Endothelial cell of umbilical vein (primary cell): ENCODE results near the gene PEX10. TPM values are rescaled to one million over a fixed set of nuclear protein-coding genes. Genes with fewer than 3 reads are reported as not detected.

Experiments used
- BruUV-seq: library from RNA; stranded (reverse); fragments of 400-500 nt; replicated peaks from 2 replicates; lab custom pipeline; 2021; lab: Mats Ljungman, UMichigan
- CTCF ChIA-PET: fragments of 300-600, 350-600 bp; sonication (Branson Sonifier 250); formaldehyde crosslinking; loops from one replicate; lab custom pipeline; 2021; ENCODE audit warnings: antibody characterized with exemption, inconsistent platforms; lab: Charles Lee
- POLR2A ChIA-PET: fragments of 300-600, 350-600 bp; sonication (Branson Sonifier 250); formaldehyde crosslinking; loops from one replicate; lab custom pipeline; 2021; ENCODE audit warnings: antibody characterized with exemption, inconsistent platforms; lab: Charles Lee
- DNase-seq: peaks from one replicate; pipeline ENCODE4 v3.0.0-alpha.2; 2011; ENCODE audit warnings: low read depth, low spot score
- FAIRE-seq: peaks from 2 replicates; lab custom pipeline; 2011; peaks lifted over from hg19 to GRCh38; lab: Jason Lieb, UNC
- H2AFZ ChIP-seq: 2 replicates; pipeline ENCODE4 v1.6.0; 2012; ENCODE audit warnings: low read depth, low read length, control low read depth, inconsistent platforms
- H3K27ac ChIP-seq: 2 replicates; pipeline ENCODE4 v1.5.1; 2011; ENCODE audit warnings: low read depth, mild to moderate bottlenecking, control low read depth, low read length, moderate library complexity; ENCODE audit not compliant: insufficient read depth
- H3K27me3 ChIP-seq, 2 experiments: 2 replicates each; pipeline versions ENCODE4 v1.6.0 to v1.6.1; 2011; ENCODE audit warnings: low read length in 2 of 2, mixed read lengths in 1 of 2; ENCODE audit not compliant: control insufficient read depth in 2 of 2, insufficient read depth in 2 of 2
- H3K36me3 ChIP-seq, 2 experiments: 2 replicates in 1 of 2; 3 replicates in 1 of 2; pipeline ENCODE4 v1.5.1; 2011; ENCODE audit warnings: low read length in 2 of 2, mild to moderate bottlenecking in 1 of 2, moderate library complexity in 1 of 2; ENCODE audit not compliant: control insufficient read depth in 2 of 2, insufficient read depth in 2 of 2; ENCODE audit errors: extremely low read depth in 1 of 2
- H3K4me1 ChIP-seq: 3 replicates; pipeline ENCODE4 v1.5.1; 2011; ENCODE audit warnings: mild to moderate bottlenecking, low read length; ENCODE audit not compliant: control insufficient read depth, insufficient read depth; ENCODE audit errors: extremely low read depth
- H3K4me2 ChIP-seq: 2 replicates; pipeline ENCODE4 v1.6.1; 2011; ENCODE audit warnings: low read length, control low read depth, mixed read lengths; ENCODE audit not compliant: insufficient read depth
- H3K4me3 ChIP-seq, 3 experiments: fragments of 200-600 bp in 1 of 3; sonication (generic), shearing (Covaris generic) in 1 of 3; replicated peaks in 1 of 3; 2 replicates each; pipeline ENCODE4 v1.5.1; 2011 to 2016; ENCODE audit warnings: control low read depth in 3 of 3, low read length in 3 of 3, mild to moderate bottlenecking in 2 of 3, inconsistent platforms in 1 of 3, low read depth in 1 of 3, moderate library complexity in 1 of 3; ENCODE audit not compliant: insufficient read depth in 1 of 3
- H3K79me2 ChIP-seq: 2 replicates; pipeline ENCODE4 v1.6.0; 2012; ENCODE audit warnings: low read length, inconsistent platforms; ENCODE audit not compliant: control insufficient read depth, insufficient read depth
- H3K9ac ChIP-seq: replicated peaks from 2 replicates; pipeline ENCODE3; 2011; ENCODE audit warnings: low read length, control low read depth; ENCODE audit not compliant: insufficient read depth; ENCODE audit errors: extremely low read depth
- H3K9me1 ChIP-seq: replicated peaks from 3 replicates; pipeline ENCODE4 v1.6.0; 2011; ENCODE audit warnings: mild to moderate bottlenecking, low read length; ENCODE audit not compliant: control insufficient read depth, insufficient read depth; ENCODE audit errors: extremely low read depth
- H3K9me3 ChIP-seq: replicated peaks from 2 replicates; pipeline ENCODE4 v1.5.1; 2012; ENCODE audit warnings: low read length, inconsistent platforms; ENCODE audit not compliant: control insufficient read depth, insufficient read depth
- H4K20me1 ChIP-seq: replicated peaks from 2 replicates; pipeline ENCODE3; 2011; ENCODE audit warnings: mild to moderate bottlenecking, low read length; ENCODE audit not compliant: control insufficient read depth, insufficient read depth; ENCODE audit errors: extremely low read depth
- EZH2 ChIP-seq: IDR thresholded peaks from 2 replicates; pipeline ENCODE4 v1.6.1; 2012; ENCODE audit warnings: borderline replicate concordance, low read depth, mild to moderate bottlenecking, moderate library complexity, low read length, inconsistent platforms; ENCODE audit not compliant: severe bottlenecking
- FOS ChIP-seq: IDR thresholded peaks from 2 replicates; pipeline ENCODE4 v1.6.1; 2011; ENCODE audit warnings: mild to moderate bottlenecking, low read length, moderate library complexity, borderline replicate concordance; ENCODE audit not compliant: insufficient read depth
- GATA2 ChIP-seq: IDR thresholded peaks from 2 replicates; pipeline ENCODE4 v1.7.0; 2011; ENCODE audit warnings: low read depth, mild to moderate bottlenecking, moderate library complexity, mixed read lengths, low read length; ENCODE audit not compliant: insufficient read length, insufficient read depth
- JUN ChIP-seq: IDR thresholded peaks from 2 replicates; pipeline ENCODE4 v1.6.1; 2011; ENCODE audit warnings: borderline replicate concordance, low read depth; ENCODE audit not compliant: insufficient read length, insufficient read depth
- MYC ChIP-seq: IDR thresholded peaks from one replicate; pipeline ENCODE4 v1.6.1; 2011; ENCODE audit warnings: mild to moderate bottlenecking, low read depth, low read length
- POLR2A ChIP-seq: IDR thresholded peaks from 2 replicates; pipeline ENCODE4 v1.6.1; 2012; ENCODE audit warnings: low read depth, mild to moderate bottlenecking, control low read depth, low read length
- POLR2AphosphoS5 ChIP-seq: IDR thresholded peaks from 2 replicates; pipeline ENCODE4 v1.6.1; 2012; ENCODE audit warnings: low read depth, mild to moderate bottlenecking, control low read depth, low read length, moderate library complexity; ENCODE audit not compliant: insufficient read depth
- dilution Hi-C: fragments of 300-500 bp; cut with MboI; formaldehyde crosslinking; loops from one replicate; pipeline ENCODE4 v1.15.0; 2019; ENCODE audit warnings: low sequenced_read_pairs; ENCODE audit not compliant: extremely low pct_ligation_motif_present
- intact Hi-C: fragments of 100-400 bp; cut with micrococcal nuclease; formaldehyde crosslinking; loops from one replicate; pipeline ENCODE4 v1.10.0; 2022
- polyA plus RNA-seq, 4 experiments: library from polyadenylated mRNA; depleted of rRNA in 3 of 4; stranded (reverse) in 3 of 4; unstranded in 1 of 4; fragments of >200 nt; gene quantifications; 2 replicates each; pipeline versions ENCODE4 v1.2.1 to v1.2.3, GENCODE V29; 2011 to 2012; ENCODE audit warnings: missing spikeins in 1 of 4
- total RNA-seq: library from RNA; stranded (reverse); gene quantifications from 2 replicates; pipeline ENCODE4 v1.2.3, GENCODE V29; 2021
- TF ChIP-seq, protein P1 (sequence below): IDR thresholded peaks from 2 replicates; pipeline ENCODE4 v1.6.1; 2011; ENCODE audit not compliant: insufficient read depth, insufficient read length
- TF ChIP-seq, protein P2 (sequence below), 2 donors: IDR thresholded peaks; 1 replicate in 1 of 2; 2 replicates in 1 of 2; pipeline ENCODE4 v1.5.1; 2011; ENCODE audit warnings: low read length in 2 of 2, mild to moderate bottlenecking in 2 of 2, moderate library complexity in 2 of 2, control low read depth in 1 of 2, inconsistent platforms in 1 of 2, low read depth in 1 of 2; ENCODE audit not compliant: insufficient read depth in 1 of 2; ENCODE audit errors: extremely low read depth in 1 of 2

PEX10 gene
- total and polyA plus RNA-seq, 2 donors (not counting 3 experiments of a cell fraction or from before 2014, with no cell fraction given), result 25.1 to 26.7 TPM

DNA sequence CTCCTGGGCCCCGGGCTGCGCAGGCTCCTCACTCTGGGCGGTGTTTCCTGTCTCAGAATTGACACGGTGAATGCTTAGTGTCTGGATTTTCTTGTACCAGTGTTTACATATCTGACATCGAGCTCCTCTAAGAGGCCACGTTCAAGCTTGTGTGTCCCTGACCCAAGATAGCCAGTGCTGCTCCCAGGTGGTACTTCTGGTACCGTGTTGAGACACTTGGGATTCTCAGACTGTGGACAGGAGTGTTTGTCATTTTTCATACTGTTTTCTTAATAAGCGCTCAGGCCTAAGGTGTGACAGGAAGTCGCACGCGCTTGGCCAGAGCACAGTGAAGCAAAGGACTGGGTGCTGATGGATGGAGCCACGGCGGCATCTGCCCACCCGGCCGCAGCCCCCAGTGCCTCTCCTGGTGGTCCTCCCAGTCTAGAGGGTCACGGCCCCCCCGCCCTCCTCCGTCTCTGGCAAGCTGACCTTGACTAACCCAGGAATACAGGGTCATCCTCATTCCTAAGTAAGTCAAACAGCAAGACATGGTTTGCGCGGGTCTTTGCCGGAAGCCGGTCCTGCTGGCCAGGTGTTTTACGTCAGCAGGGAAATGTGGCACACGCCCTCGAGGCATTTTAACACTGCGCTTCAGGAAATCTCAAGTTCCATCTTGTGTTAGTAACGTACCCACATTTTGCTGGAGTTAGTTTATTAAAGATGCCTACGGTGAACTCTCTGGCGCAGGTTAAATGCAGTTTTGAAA, 8.0 kb downstream of the PEX10 start:
- POLR2A ChIA-PET, result no interaction called here
- CTCF ChIA-PET, result interaction anchor here (0.8 to 0.9 kb wide), 2 partner anchors 10 to 230 kb away, joined by 3 read pairs; no protein-coding TSS in a partner anchor
- H4K20me1 ChIP-seq, result no peaks in the 10 kb centered on the region

More for the DNA sequence above, 8.0 kb downstream of the PEX10 start:
- Histone ChIP-seq H3K79me2 (peaks cover 2% of the 10 kb centered on the region), H2AFZ (no peak overlapping the region), H3K4me3 (no peak overlapping the region), H3K4me2 (no peak overlapping the region), H3K4me1 (peaks cover 12% of the 10 kb centered on the region), H3K9me3 (no peaks in the 10 kb centered on the region), H3K36me3 (peaks cover 19 to 65% of the 10 kb centered on the region in 2 experiments), H3K27me3 (no peaks in the 10 kb centered on the region), H3K9ac (no peak overlapping the region), H3K9me1 (no peaks in the 10 kb centered on the region), H3K27ac (no peak overlapping the region)
- dilution Hi-C loops (no loop called here), intact Hi-C loops (loop anchor here (10.0 kb wide), 1 partner anchor 1220 kb away; the partner anchor contains the start of gene TPRG1L)
- TF ChIP-seq POLR2AphosphoS5 (no peak), JUN (no peak), EZH2 (no peak), FOS (no peak), MYC (no peak), POLR2A (no peak), GATA2 (no peak)
- TF ChIP-seq, protein P1, sequence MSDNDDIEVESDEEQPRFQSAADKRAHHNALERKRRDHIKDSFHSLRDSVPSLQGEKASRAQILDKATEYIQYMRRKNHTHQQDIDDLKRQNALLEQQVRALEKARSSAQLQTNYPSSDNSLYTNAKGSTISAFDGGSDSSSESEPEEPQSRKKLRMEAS, result no peak
- TF ChIP-seq, protein P2, sequence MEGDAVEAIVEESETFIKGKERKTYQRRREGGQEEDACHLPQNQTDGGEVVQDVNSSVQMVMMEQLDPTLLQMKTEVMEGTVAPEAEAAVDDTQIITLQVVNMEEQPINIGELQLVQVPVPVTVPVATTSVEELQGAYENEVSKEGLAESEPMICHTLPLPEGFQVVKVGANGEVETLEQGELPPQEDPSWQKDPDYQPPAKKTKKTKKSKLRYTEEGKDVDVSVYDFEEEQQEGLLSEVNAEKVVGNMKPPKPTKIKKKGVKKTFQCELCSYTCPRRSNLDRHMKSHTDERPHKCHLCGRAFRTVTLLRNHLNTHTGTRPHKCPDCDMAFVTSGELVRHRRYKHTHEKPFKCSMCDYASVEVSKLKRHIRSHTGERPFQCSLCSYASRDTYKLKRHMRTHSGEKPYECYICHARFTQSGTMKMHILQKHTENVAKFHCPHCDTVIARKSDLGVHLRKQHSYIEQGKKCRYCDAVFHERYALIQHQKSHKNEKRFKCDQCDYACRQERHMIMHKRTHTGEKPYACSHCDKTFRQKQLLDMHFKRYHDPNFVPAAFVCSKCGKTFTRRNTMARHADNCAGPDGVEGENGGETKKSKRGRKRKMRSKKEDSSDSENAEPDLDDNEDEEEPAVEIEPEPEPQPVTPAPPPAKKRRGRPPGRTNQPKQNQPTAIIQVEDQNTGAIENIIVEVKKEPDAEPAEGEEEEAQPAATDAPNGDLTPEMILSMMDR (IDR thresholded peaks at IDR 0.05; ENCODE audit: extremely low read depth in 1 of 2, insufficient read depth in 1 of 2, low read depth in 1 of 2, low read length in 2 of 2), result no peak
- DNase-seq (no peak), FAIRE-seq (no peak)
- BruUV-seq, result no TSS peak
